ENCODE results near the gene TOPORS.

DNA sequence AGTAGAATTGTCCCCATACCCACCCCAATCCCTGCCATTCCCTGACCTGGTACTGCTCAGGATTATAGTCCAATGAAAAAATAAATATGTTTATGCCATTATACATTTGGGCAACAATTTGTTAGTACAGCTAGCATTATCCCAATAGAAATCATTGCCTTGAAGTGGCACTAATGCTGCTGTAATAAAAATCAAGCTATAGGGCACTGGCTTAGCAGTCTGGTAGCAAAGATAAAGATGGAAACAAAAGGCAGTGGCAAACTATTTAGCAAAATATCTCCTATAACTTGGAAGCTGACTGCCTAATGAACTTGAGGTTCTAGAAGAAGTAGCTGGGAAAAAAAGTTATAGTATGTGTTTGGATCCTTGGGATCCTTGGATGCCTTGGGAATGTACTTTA, 2.2 kb upstream of the TOPORS start:
- TF ChIP-seq POLR2A (IDR thresholded peaks at IDR 0.05): no peak
- TF ChIP-seq, protein P1, sequence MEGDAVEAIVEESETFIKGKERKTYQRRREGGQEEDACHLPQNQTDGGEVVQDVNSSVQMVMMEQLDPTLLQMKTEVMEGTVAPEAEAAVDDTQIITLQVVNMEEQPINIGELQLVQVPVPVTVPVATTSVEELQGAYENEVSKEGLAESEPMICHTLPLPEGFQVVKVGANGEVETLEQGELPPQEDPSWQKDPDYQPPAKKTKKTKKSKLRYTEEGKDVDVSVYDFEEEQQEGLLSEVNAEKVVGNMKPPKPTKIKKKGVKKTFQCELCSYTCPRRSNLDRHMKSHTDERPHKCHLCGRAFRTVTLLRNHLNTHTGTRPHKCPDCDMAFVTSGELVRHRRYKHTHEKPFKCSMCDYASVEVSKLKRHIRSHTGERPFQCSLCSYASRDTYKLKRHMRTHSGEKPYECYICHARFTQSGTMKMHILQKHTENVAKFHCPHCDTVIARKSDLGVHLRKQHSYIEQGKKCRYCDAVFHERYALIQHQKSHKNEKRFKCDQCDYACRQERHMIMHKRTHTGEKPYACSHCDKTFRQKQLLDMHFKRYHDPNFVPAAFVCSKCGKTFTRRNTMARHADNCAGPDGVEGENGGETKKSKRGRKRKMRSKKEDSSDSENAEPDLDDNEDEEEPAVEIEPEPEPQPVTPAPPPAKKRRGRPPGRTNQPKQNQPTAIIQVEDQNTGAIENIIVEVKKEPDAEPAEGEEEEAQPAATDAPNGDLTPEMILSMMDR (IDR thresholded peaks at IDR 0.05): no peak
